SK-N-SH (cell line): Measurements from ENCODE around the gene CLINT1. TPM values are rescaled to one million over a fixed set of nuclear protein-coding genes. Genes with fewer than 3 reads are reported as not detected.

ENCODE experiments used
- CTCF ChIA-PET: fragments of 300-600, 350-600 bp; formaldehyde crosslinking; extraction: SDS; loops from one replicate; lab custom pipeline; 2021; lab: Yijun Ruan, JAX
- POLR2A ChIA-PET: fragments of 350-600 bp; sonication (Branson Sonifier 250); formaldehyde crosslinking; extraction: SDS; loops from one replicate; lab custom pipeline; 2020; ENCODE audit warnings: antibody characterized with exemption, inconsistent platforms; lab: Yijun Ruan, JAX
- DNase-seq: peaks from one replicate; pipeline ENCODE4 v3.0.0; 2012
- H2AFZ ChIP-seq: fragments of 200-600 bp; sonication (generic); 2 replicates; pipeline ENCODE4 v1.8.1; 2016; ENCODE audit warnings: antibody characterized with exemption, mild to moderate bottlenecking, low read depth
- H3F3A ChIP-seq: fragments of 200-600 bp; sonication (generic); replicated peaks from 2 replicates; pipeline ENCODE3; 2016; ENCODE audit warnings: antibody characterized with exemption, mild to moderate bottlenecking; ENCODE audit not compliant: insufficient read depth
- H3K27ac ChIP-seq, 2 experiments: fragments of 200-500 bp in 1 of 2; fragments of 200-600 bp in 1 of 2; sonication (Bioruptor generic) in 1 of 2; sonication (generic), shearing (Covaris generic) in 1 of 2; 2 replicates each; pipeline versions ENCODE4 v1.5.1 to v1.6.1; 2014 to 2016; ENCODE audit warnings: low read depth in 2 of 2, inconsistent platforms in 1 of 2, low read length in 1 of 2, mild to moderate bottlenecking in 1 of 2, mixed read lengths in 1 of 2
- H3K27me3 ChIP-seq: fragments of 200-600 bp; sonication (generic), shearing (Covaris generic); 2 replicates; pipeline ENCODE4 v1.6.1; 2016; ENCODE audit warnings: mixed run types; ENCODE audit not compliant: insufficient read depth
- H3K36me3 ChIP-seq, 2 experiments: fragments of 200-500 bp in 1 of 2; fragments of 200-600 bp in 1 of 2; sonication (Bioruptor generic) in 1 of 2; sonication (generic) in 1 of 2; replicated peaks in 1 of 2; 2 replicates each; pipeline versions ENCODE3 to v1.5.1; 2014 to 2016; ENCODE audit warnings: low read length in 1 of 2, mild to moderate bottlenecking in 1 of 2; ENCODE audit not compliant: insufficient read depth in 2 of 2, control insufficient read depth in 1 of 2
- H3K4me1 ChIP-seq, 2 experiments: fragments of 200-500 bp in 1 of 2; fragments of 200-600 bp in 1 of 2; sonication (Bioruptor generic) in 1 of 2; sonication (generic), shearing (Covaris generic) in 1 of 2; 2 replicates each; pipeline versions ENCODE4 v1.5.1 to v1.6.1; 2014 to 2016; ENCODE audit warnings: low read depth in 1 of 2, low read length in 1 of 2, mixed run types in 1 of 2; ENCODE audit not compliant: insufficient read depth in 2 of 2, control insufficient read depth in 1 of 2
- H3K4me2 ChIP-seq: fragments of 200-600 bp; sonication (generic), shearing (Covaris generic); 2 replicates; pipeline ENCODE4 v1.6.1; 2017; ENCODE audit warnings: mixed run types
- H3K4me3 ChIP-seq, 2 experiments: fragments of 200-500 bp in 1 of 2; fragments of 200-600 bp in 1 of 2; sonication (Bioruptor generic) in 1 of 2; sonication (generic), shearing (Covaris generic) in 1 of 2; 2 replicates each; pipeline versions ENCODE4 v1.5.1 to v1.8.1; 2014 to 2016; ENCODE audit warnings: low read depth in 2 of 2, inconsistent platforms in 1 of 2, low read length in 1 of 2, mild to moderate bottlenecking in 1 of 2, mixed read lengths in 1 of 2, moderate library complexity in 1 of 2
- H3K79me2 ChIP-seq: fragments of 200-600 bp; sonication (generic); 2 replicates; pipeline ENCODE4 v1.8.1; 2017; ENCODE audit warnings: mild to moderate bottlenecking; ENCODE audit not compliant: insufficient read depth
- H3K9ac ChIP-seq: fragments of 200-600 bp; sonication (generic); 2 replicates; pipeline ENCODE4 v1.6.1; 2017; ENCODE audit warnings: mixed run types
- H3K9me2 ChIP-seq: fragments of 200-600 bp; sonication (generic); 2 replicates; pipeline ENCODE4 v1.6.1; 2017; ENCODE audit warnings: mixed run types
- H3K9me3 ChIP-seq: fragments of 200-600 bp; sonication (generic); 2 replicates; pipeline ENCODE4 v1.6.1; 2017; ENCODE audit warnings: mixed run types, mild to moderate bottlenecking, moderate library complexity
- H4K20me1 ChIP-seq: fragments of 200-600 bp; sonication (generic); 2 replicates; pipeline ENCODE4 v1.6.1; 2017; ENCODE audit warnings: mild to moderate bottlenecking, mixed run types; ENCODE audit not compliant: insufficient read depth
- CHD2 ChIP-seq: fragments of 150-350 bp; IDR thresholded peaks from 2 replicates; pipeline ENCODE4 v1.6.1; 2018; ENCODE audit warnings: low read length; ENCODE audit not compliant: partially characterized antibody
- EZH2phosphoT487 ChIP-seq: fragments of 200-600 bp; sonication (generic); IDR thresholded peaks from 2 replicates; pipeline ENCODE4 v1.6.1; 2017; ENCODE audit warnings: low read depth, mixed run types, mild to moderate bottlenecking, antibody characterized with exemption, moderate library complexity, borderline replicate concordance
- FOSL2 ChIP-seq: IDR thresholded peaks from 2 replicates; pipeline ENCODE4 v1.4.0; 2012; ENCODE audit warnings: low read depth, mild to moderate bottlenecking, moderate library complexity, borderline replicate concordance
- FOXJ3 ChIP-seq: sonication (generic); formaldehyde crosslinking; IDR thresholded peaks from 2 replicates; pipeline ENCODE4 v1.5.1; 2020; ENCODE audit warnings: mild to moderate bottlenecking, missing genetic modification reagents
- FOXM1 ChIP-seq: IDR thresholded peaks from 2 replicates; pipeline ENCODE4 v1.4.0; 2012; ENCODE audit warnings: low read depth, mild to moderate bottlenecking
- GABPA ChIP-seq: IDR thresholded peaks from 2 replicates; pipeline ENCODE4 v1.4.0; 2012; ENCODE audit warnings: low read depth, mild to moderate bottlenecking
- MXI1 ChIP-seq: IDR thresholded peaks from 2 replicates; pipeline ENCODE4 v1.6.1; 2012; ENCODE audit warnings: mild to moderate bottlenecking, low read depth, low read length, improper control_type of control experiment
- NRF1 ChIP-seq: IDR thresholded peaks from 2 replicates; pipeline ENCODE4 v1.6.1; 2012; ENCODE audit warnings: low read depth, mild to moderate bottlenecking, low read length
- RCOR1 ChIP-seq: fragments of 150-350 bp; IDR thresholded peaks from 2 replicates; pipeline ENCODE4 v1.6.1; 2017; ENCODE audit warnings: antibody characterized with exemption, low read length
- SMC3 ChIP-seq: IDR thresholded peaks from 2 replicates; pipeline ENCODE4 v1.6.1; 2012; ENCODE audit warnings: low read depth, low read length, improper control_type of control experiment
- TAF1 ChIP-seq: IDR thresholded peaks from 2 replicates; pipeline ENCODE4 v1.6.1; 2012; ENCODE audit warnings: low read depth, mild to moderate bottlenecking, low read length, moderate library complexity, borderline replicate concordance
- TEAD4 ChIP-seq: IDR thresholded peaks from 2 replicates; pipeline ENCODE4 v1.4.0; 2012; ENCODE audit warnings: mild to moderate bottlenecking, borderline replicate concordance; ENCODE audit not compliant: insufficient read depth
- WGBS: methylation state at CpG from one replicate; pipeline ENCODE4 v1.1.6; 2017; ENCODE audit warnings: low lambda C conversion rate; 5-methylcytosine and 5-hydroxymethylcytosine counted together
- polyA plus RNA-seq, 3 experiments: library from polyadenylated mRNA; depleted of rRNA; stranded (reverse); fragments of >200 nt; gene quantifications; 2 replicates each; pipeline ENCODE4 v1.2.3, GENCODE V29; 2012
- TF ChIP-seq, protein P1 (sequence below): fragments of 150-350 bp; IDR thresholded peaks from 2 replicates; pipeline ENCODE4 v1.6.1; 2016; ENCODE audit warnings: mild to moderate bottlenecking, low read depth, low read length
- TF ChIP-seq, protein P2 (sequence below): IDR thresholded peaks from 2 replicates; pipeline ENCODE4 v1.6.1; 2012; ENCODE audit warnings: mild to moderate bottlenecking, low read depth, low read length, moderate library complexity
- TF ChIP-seq, protein P3 (sequence below): IDR thresholded peaks from 2 replicates; pipeline ENCODE4 v1.4.0; 2012; ENCODE audit warnings: low read depth, borderline replicate concordance

The CLINT1 gene
- polyA plus RNA-seq, 1 of the 3 experiments (the other 2 are of a cell fraction): 65.4 TPM

DNA sequence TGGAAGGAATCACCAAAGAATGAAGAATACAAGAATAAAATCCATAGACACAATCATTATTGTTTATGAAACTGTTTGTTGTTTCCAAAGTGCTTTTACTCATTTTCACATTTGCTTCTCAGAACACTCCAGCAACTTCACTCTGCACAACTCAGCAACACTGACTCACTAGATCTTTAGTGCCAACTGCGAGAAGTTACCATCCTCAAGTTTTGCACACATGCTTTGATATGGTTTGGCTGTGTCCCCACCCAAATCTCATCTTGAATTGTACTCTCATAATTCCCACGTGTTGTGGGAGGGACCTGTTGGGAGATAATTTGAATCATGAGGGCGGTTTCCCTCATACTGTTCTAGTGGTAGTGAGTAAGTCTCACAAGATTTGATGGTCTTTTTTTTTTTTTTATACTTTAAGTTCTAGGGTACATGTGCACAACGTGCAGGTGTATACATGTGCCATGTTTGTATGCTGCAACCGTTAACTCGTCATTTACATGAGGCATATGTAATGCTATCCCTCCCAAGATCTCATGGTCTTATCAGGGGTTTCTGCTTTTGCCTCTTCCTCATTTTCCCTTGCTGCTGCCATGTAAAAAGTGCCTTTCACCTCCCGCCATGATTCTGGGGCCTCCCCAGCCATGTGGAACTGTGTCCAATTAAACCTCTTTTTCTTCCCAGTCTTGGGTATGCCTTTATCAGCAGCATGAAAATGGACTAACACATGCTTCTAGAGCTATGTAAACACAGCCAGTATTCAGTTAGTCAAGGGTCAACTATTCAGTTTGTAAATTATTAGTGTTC, 36.9 kb downstream of the CLINT1 start:
- Histone ChIP-seq H3K27me3 (no peaks in the 10 kb centered on the region), H3K79me2 (peaks cover 96% of the 10 kb centered on the region), H3K9me3 (no peaks in the 10 kb centered on the region)
- no peak for DNase-seq
- no peak for TF ChIP-seq CHD2
- no peak for TF ChIP-seq MXI1
- TF ChIP-seq, protein P1, sequence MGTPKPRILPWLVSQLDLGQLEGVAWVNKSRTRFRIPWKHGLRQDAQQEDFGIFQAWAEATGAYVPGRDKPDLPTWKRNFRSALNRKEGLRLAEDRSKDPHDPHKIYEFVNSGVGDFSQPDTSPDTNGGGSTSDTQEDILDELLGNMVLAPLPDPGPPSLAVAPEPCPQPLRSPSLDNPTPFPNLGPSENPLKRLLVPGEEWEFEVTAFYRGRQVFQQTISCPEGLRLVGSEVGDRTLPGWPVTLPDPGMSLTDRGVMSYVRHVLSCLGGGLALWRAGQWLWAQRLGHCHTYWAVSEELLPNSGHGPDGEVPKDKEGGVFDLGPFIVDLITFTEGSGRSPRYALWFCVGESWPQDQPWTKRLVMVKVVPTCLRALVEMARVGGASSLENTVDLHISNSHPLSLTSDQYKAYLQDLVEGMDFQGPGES: no peak
- no peak for TF ChIP-seq FOXJ3 (CRISPR knock-in tag)
- TF ChIP-seq FOXM1: no peak
- TF ChIP-seq FOSL2: no peak
- TF ChIP-seq, protein P2, sequence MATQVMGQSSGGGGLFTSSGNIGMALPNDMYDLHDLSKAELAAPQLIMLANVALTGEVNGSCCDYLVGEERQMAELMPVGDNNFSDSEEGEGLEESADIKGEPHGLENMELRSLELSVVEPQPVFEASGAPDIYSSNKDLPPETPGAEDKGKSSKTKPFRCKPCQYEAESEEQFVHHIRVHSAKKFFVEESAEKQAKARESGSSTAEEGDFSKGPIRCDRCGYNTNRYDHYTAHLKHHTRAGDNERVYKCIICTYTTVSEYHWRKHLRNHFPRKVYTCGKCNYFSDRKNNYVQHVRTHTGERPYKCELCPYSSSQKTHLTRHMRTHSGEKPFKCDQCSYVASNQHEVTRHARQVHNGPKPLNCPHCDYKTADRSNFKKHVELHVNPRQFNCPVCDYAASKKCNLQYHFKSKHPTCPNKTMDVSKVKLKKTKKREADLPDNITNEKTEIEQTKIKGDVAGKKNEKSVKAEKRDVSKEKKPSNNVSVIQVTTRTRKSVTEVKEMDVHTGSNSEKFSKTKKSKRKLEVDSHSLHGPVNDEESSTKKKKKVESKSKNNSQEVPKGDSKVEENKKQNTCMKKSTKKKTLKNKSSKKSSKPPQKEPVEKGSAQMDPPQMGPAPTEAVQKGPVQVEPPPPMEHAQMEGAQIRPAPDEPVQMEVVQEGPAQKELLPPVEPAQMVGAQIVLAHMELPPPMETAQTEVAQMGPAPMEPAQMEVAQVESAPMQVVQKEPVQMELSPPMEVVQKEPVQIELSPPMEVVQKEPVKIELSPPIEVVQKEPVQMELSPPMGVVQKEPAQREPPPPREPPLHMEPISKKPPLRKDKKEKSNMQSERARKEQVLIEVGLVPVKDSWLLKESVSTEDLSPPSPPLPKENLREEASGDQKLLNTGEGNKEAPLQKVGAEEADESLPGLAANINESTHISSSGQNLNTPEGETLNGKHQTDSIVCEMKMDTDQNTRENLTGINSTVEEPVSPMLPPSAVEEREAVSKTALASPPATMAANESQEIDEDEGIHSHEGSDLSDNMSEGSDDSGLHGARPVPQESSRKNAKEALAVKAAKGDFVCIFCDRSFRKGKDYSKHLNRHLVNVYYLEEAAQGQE: no peak
- TF ChIP-seq NRF1: no peak
- TF ChIP-seq SMC3: no peak
- no peak for TF ChIP-seq RCOR1
- TF ChIP-seq, all 33 proteins: peak for 0
- POLR2A ChIA-PET: no interaction called here
- Histone ChIP-seq H3K4me1 (peaks cover 0 to 6% of the 10 kb centered on the region in 2 experiments; a peak in 2 of 4 replicates), H3K9me2 (no peaks in the 10 kb centered on the region), H3K4me2 (no peak overlapping the region), H2AFZ (no peak overlapping the region), H3K27ac (no peak overlapping the region), H3F3A (peaks cover 25% of the 10 kb centered on the region), H3K4me3 (no peak overlapping the region), H4K20me1 (peaks cover 81% of the 10 kb centered on the region), H3K9ac (no peak overlapping the region), H3K36me3 (peaks cover 0 to 3% of the 10 kb centered on the region in 2 experiments)
- 94% methylated on average over 7 of the region's 7 CpGs for WGBS
- CTCF ChIA-PET: interaction anchor here (1.2 kb wide), 1 partner anchor 127 kb away, joined by 9 read pairs; no protein-coding TSS in a partner anchor

DNA sequence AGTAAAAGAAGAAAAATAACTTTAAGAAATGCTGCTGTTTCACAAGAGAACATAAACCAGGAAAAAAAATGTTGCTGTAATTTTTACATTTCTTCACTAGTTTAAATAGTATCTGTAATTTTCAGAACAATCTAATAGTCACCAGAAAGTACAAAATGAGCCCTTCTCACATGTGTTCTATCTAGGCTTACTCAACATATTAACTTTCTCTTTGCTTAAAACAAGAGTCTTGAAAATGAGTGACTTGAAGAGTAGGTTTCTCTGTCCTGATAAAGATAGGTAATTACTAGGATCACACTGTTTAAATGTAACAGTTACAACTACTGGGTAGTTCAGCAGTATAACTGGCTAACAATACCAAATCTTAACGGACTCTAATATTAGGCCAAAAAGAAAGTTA, 37.5 kb downstream of the CLINT1 start:
- CTCF ChIA-PET: no interaction called here
- POLR2A ChIA-PET: no interaction called here
- no peaks in the 10 kb centered on the region for H3K27me3 ChIP-seq
- no peak for DNase-seq
- no peaks in the 10 kb centered on the region for H3K9me2 ChIP-seq
- peaks cover 2 to 7% of the 10 kb centered on the region in 2 experiments for H3K36me3 ChIP-seq
- H3K9ac ChIP-seq: no peak overlapping the region
- WGBS: 90% methylated on average over 1 of the region's 1 CpG
- H3K4me2 ChIP-seq: no peak overlapping the region
- H2AFZ ChIP-seq: no peak overlapping the region
- no peak overlapping the region for H3K4me3 ChIP-seq
- peaks cover 90% of the 10 kb centered on the region for H3K79me2 ChIP-seq
- H3F3A ChIP-seq: peaks cover 30% of the 10 kb centered on the region
- peaks cover 78% of the 10 kb centered on the region for H4K20me1 ChIP-seq
- H3K9me3 ChIP-seq: no peaks in the 10 kb centered on the region
- peak overlapping the region in 1 of 2 experiments; percentile 34; a peak in 1 of 4 replicates for H3K27ac ChIP-seq
- peaks cover 0 to 6% of the 10 kb centered on the region in 2 experiments; a peak in 2 of 4 replicates for H3K4me1 ChIP-seq
- TF ChIP-seq, protein P3, sequence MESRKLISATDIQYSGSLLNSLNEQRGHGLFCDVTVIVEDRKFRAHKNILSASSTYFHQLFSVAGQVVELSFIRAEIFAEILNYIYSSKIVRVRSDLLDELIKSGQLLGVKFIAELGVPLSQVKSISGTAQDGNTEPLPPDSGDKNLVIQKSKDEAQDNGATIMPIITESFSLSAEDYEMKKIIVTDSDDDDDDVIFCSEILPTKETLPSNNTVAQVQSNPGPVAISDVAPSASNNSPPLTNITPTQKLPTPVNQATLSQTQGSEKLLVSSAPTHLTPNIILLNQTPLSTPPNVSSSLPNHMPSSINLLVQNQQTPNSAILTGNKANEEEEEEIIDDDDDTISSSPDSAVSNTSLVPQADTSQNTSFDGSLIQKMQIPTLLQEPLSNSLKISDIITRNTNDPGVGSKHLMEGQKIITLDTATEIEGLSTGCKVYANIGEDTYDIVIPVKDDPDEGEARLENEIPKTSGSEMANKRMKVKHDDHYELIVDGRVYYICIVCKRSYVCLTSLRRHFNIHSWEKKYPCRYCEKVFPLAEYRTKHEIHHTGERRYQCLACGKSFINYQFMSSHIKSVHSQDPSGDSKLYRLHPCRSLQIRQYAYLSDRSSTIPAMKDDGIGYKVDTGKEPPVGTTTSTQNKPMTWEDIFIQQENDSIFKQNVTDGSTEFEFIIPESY: no peak
- TF ChIP-seq NRF1 (no peak), EZH2phosphoT487 (no peak), TAF1 (no peak), TEAD4 (no peak), GABPA (no peak)
- TF ChIP-seq, protein P2: no peak
